ENCODE results near the gene C1RL. TPM values are rescaled to one million over a fixed set of nuclear protein-coding genes. Genes with fewer than 3 reads are reported as not detected.

The C1RL gene
- total and polyA plus RNA-seq, 2 donors from 2014 or later: 25.2 to 147 TPM

DNA sequence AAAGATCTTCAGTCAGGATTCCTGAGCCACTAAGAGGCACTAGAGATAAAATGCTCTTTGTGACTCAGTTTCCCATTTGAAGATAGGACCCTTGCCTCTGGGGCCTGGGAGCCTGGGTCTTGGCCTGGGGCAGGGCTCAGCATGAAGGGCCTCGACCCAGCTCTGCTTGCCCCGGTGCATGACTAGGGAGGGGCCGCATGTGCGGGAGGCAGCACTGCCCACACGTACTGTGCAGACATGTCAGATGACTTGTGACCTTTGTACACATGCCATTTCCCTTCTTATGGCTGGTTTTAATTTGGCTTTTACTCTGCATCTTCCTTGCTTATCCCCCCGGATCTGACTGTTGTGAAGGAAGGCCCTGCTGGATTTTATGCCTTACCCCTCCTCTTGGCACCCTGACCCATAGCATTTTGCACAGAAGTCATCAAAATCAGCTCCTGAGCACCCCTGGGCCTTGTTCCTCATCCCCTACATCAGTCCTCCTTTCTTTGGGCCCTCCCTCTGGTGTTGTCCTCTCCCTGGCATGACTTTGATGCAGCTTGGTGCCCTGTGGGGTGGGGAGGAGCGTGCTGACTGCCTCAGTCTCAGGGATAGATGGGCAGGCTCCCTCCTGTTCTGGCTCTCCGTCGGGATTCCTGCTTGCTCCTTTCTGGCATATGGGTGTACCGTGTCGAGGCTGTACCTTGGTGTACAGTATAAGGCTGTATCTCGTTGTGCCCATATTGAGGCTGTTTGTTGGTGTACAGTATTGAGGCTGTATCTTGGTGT lies 25.6 kb upstream of the C1RL start:
- no peak for DNase-seq
- peaks cover 7 to 45% (median 30%) of the 10 kb centered on the region in 3 donors for H3K36me3 ChIP-seq (ENCODE audit: control insufficient read depth in 2 of 3, insufficient read depth in 3 of 3, low read length in 3 of 3)
- H3K9ac ChIP-seq (ENCODE audit: low read length in 3 of 3): no peak overlapping the region
- no peaks in the 10 kb centered on the region for H3K27me3 ChIP-seq (ENCODE audit: control insufficient read depth, insufficient read depth, low read length)
- no peak overlapping the region for H3K27ac ChIP-seq (ENCODE audit: low read depth in 2 of 2, low read length in 2 of 2)
- H3K9me3 ChIP-seq (ENCODE audit: control insufficient read depth in 2 of 3, insufficient read depth in 1 of 3, low read length in 3 of 3): peaks cover 0 to 2% (median 0%) of the 10 kb centered on the region in 3 donors
- intact Hi-C loops (cut with DNase I): no loop called here
- no peak for FAIRE-seq
- H3K4me1 ChIP-seq (ENCODE audit: control insufficient read depth in 2 of 3, insufficient read depth in 2 of 3, low read depth in 1 of 3, low read length in 3 of 3): peaks cover 0 to 13% (median 0%) of the 10 kb centered on the region in 3 donors
- TF ChIP-seq CTCF (IDR thresholded peaks at IDR 0.05; ENCODE audit: borderline replicate concordance, extremely low read depth, insufficient read depth): no peak
- no peak overlapping the region for H3K4me3 ChIP-seq (ENCODE audit: low read length in 3 of 3)

- FAIRE-seq: no peak
- no peak overlapping the region for H3K27ac ChIP-seq (ENCODE audit: low read depth in 2 of 2, low read length in 2 of 2)
- peak overlapping the region in 1 of 3 donors; percentile 97 for H3K9ac ChIP-seq (ENCODE audit: low read length in 3 of 3)
Measured at GRCh38 chr12:7131502-7131866, 22.5 kb upstream of the C1RL start.

DNA sequence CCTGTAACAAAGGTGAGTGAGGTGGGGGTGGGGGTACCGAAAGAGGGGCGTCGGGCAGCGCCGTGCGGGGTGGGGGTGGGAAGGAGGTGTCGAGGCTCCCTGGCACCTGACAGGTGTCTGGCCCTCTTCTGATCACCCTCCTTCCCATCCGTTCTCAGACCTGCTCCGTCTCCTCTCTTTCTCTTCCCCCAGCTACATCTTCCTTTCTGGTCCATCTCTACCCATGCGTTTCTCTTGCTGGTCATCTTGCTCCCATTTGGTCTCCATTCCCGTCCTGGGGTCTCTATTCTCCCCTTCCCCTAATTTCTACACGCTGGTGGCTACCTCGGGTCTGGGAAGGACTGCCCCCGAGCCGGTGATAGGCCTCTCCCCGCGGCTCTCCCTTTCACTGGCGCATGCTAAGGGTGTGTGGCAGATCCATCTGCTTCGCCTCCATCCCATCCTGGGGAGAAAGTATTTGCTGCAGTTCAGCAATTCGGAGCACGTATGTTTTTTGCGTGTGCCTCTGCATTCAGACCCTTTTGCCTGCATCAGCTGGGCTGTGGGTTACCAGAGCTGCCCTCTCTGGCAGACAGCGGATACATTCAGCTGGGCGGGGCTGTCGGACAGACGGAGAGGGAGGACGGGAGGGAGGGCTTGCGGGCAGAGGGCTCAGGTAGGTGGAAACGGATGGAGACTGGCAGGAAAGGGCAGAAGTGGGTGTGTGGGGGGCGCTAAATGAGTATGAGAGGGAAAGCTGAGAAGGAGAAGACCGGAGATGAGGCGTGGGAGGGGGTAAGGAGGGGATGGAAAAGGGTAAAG lies 21.9 kb upstream of the C1RL start:
- Histone ChIP-seq H3K4me1 (ENCODE audit: control insufficient read depth in 2 of 3, insufficient read depth in 2 of 3, low read depth in 1 of 3, low read length in 3 of 3) (peaks cover 0 to 23% (median 0%) of the 10 kb centered on the region in 3 donors), H3K9ac (ENCODE audit: low read length in 3 of 3) (peak overlapping the region; percentile 57 to 97 (median 62)), H3K27ac (ENCODE audit: low read depth in 2 of 2, low read length in 2 of 2) (peak overlapping the region; percentile 88 to 92), H3K27me3 (ENCODE audit: control insufficient read depth, insufficient read depth, low read length) (no peaks in the 10 kb centered on the region), H3K9me3 (ENCODE audit: control insufficient read depth in 2 of 3, insufficient read depth in 1 of 3, low read length in 3 of 3) (peaks cover 0 to 2% (median 0%) of the 10 kb centered on the region in 3 donors), H3K4me3 (ENCODE audit: low read length in 3 of 3) (peak overlapping the region; percentile 78 to 91 (median 80)), H3K36me3 (ENCODE audit: control insufficient read depth in 2 of 3, insufficient read depth in 3 of 3, low read length in 3 of 3) (peaks cover 7 to 28% (median 15%) of the 10 kb centered on the region in 3 donors)
- no peak for TF ChIP-seq CTCF (IDR thresholded peaks at IDR 0.05; ENCODE audit: borderline replicate concordance, extremely low read depth, insufficient read depth)
- intact Hi-C loops (cut with DNase I): no loop called here
- FAIRE-seq: no peak
- peak; percentile 86 to 91 (median 89) for DNase-seq

More at GRCh38 chr12:7131502-7131866, 22.5 kb upstream of the C1RL start:
- H3K4me1 ChIP-seq (ENCODE audit: control insufficient read depth in 2 of 3, insufficient read depth in 2 of 3, low read depth in 1 of 3, low read length in 3 of 3): peaks cover 0 to 23% (median 0%) of the 10 kb centered on the region in 3 donors
- peak overlapping the region; percentile 78 to 91 (median 80) for H3K4me3 ChIP-seq (ENCODE audit: low read length in 3 of 3)
- intact Hi-C loops (cut with DNase I): no loop called here
- no peak for DNase-seq
- H3K27me3 ChIP-seq (ENCODE audit: control insufficient read depth, insufficient read depth, low read length): no peaks in the 10 kb centered on the region
- H3K36me3 ChIP-seq (ENCODE audit: control insufficient read depth in 2 of 3, insufficient read depth in 3 of 3, low read length in 3 of 3): peaks cover 7 to 33% (median 21%) of the 10 kb centered on the region in 3 donors
- H3K9me3 ChIP-seq (ENCODE audit: control insufficient read depth in 2 of 3, insufficient read depth in 1 of 3, low read length in 3 of 3): peaks cover 0 to 2% (median 0%) of the 10 kb centered on the region in 3 donors
- TF ChIP-seq CTCF (IDR thresholded peaks at IDR 0.05; ENCODE audit: borderline replicate concordance, extremely low read depth, insufficient read depth): no peak

Measured in kidney (tissue), 14 donors.